ENCODE measurements around the gene SLF2. TPM values are rescaled to one million over a fixed set of nuclear protein-coding genes. Genes with fewer than 3 reads are reported as not detected.

Gene SLF2
- total and polyA plus RNA-seq, 2 of the 13 experiments (the other 11 are each of a cell fraction or from before 2014, with no cell fraction given): 12.2 to 48.1 TPM

GRCh38 chr10:100998991-100999741 lies 86.4 kb downstream of the SLF2 start:
- TSS peak; percentile 91 for BruUV-seq (replicated peaks)
- in situ Hi-C loops (cut with HindIII; ENCODE audit: extremely low pct_ligation_motif_present, low pct_unique_long_range_greater_than_20kb) (no loop called here), intact Hi-C loops (cut with micrococcal nuclease; ENCODE audit: unreplicated experiment) (loop anchor here (1.0 kb wide), 1 partner anchor 13 kb away; no protein-coding TSS in a partner anchor)
- FAIRE-seq: no peak
- WGBS (ENCODE audit: low lambda C conversion rate): 0% methylated on average over 8 of the region's 83 CpGs
- peaks cover 32% of the 10 kb centered on the region for H3K4me1 ChIP-seq (ENCODE audit: insufficient read depth, low read length)
- H3K9me3 ChIP-seq (ENCODE audit: low read length): no peaks in the 10 kb centered on the region
- no peaks in the 10 kb centered on the region; a peak in 1 of 5 replicates for H3K27me3 ChIP-seq (ENCODE audit: control insufficient read depth in 1 of 2, insufficient read depth in 2 of 2, low read length in 2 of 2)
- peaks cover 32% of the 10 kb centered on the region for H3K79me2 ChIP-seq (ENCODE audit: insufficient read depth, low read length)
- peak; percentile 35 for ATAC-seq
- H3K36me3 ChIP-seq (replicated peaks in 1 of 2; ENCODE audit: control insufficient read depth in 1 of 2, insufficient read depth in 2 of 2, low read length in 2 of 2): peaks cover 8 to 20% of the 10 kb centered on the region in 2 experiments; a peak in 4 of 5 replicates
- peak overlapping the region; percentile 98 for H3K4me2 ChIP-seq (ENCODE audit: low read depth, low read length)
- H4K20me1 ChIP-seq (ENCODE audit: insufficient read depth, low read length): no peaks in the 10 kb centered on the region; the same call in 1 of the 2 replicates
- DNase-seq (ENCODE audit: low spot score): peak; percentile 45
- peak overlapping the region; percentile 89 for H3K27ac ChIP-seq (ENCODE audit: extremely low read length, insufficient read depth, low read length)
- H2AFZ ChIP-seq (ENCODE audit: low read length): no peak overlapping the region
- ChIA-PET CTCF (ENCODE audit: low intra/inter-chr PET ratio, low total read pairs) (interaction anchor here (8.5 kb wide), 1 partner anchor 13 kb away, joined by 240 read pairs; no protein-coding TSS in a partner anchor), POLR2A (interaction anchor here (0.7 to 23.0 kb wide), 7 partner anchors 10 to 123 kb away, joined by 3 to 277 read pairs (median 54); partner anchors contain the start of genes KAZALD1, MRPL43, PDZD7 and SEMA4G)
- H3K4me3 ChIP-seq (replicated peaks in 1 of 3; ENCODE audit: insufficient read depth in 1 of 3, low read depth in 2 of 3, low read length in 3 of 3): peak overlapping the region; percentile 71 to 99 (median 91)
- H3K9ac ChIP-seq (ENCODE audit: insufficient read depth, low read depth, low read length): peak overlapping the region; percentile 95
- TF ChIP-seq ZNF776 (CRISPR knock-in tag; IDR thresholded peaks at IDR 0.05) (peak; percentile 23; the same call in 1 of the 2 replicates), ZNF543 (CRISPR knock-in tag; IDR thresholded peaks at IDR 0.05) (peak; percentile 52; the same call in 1 of the 2 replicates), KMT2A (CRISPR knock-in tag; IDR thresholded peaks at IDR 0.05) (peak; percentile 40; the same call in 1 of the 2 replicates), ZNF558 (CRISPR knock-in tag; IDR thresholded peaks at IDR 0.05; ENCODE audit: borderline replicate concordance) (no peak), TFAP4 (IDR thresholded peaks at IDR 0.05; ENCODE audit: borderline replicate concordance, low read depth) (0 out of 2 replicates have a peak, but pooled peaks have one; percentile 14), RFX3 (CRISPR knock-in tag; IDR thresholded peaks at IDR 0.05) (no peak), MAF1 (CRISPR knock-in tag; IDR thresholded peaks at IDR 0.05; ENCODE audit: borderline replicate concordance) (no peak), ARID2 (CRISPR knock-in tag; IDR thresholded peaks at IDR 0.05; ENCODE audit: borderline replicate concordance) (no peak), TP53 (CRISPR knock-in tag; conservative IDR thresholded peaks at IDR 0.05) (no peak), ZNF317 (CRISPR knock-in tag; IDR thresholded peaks at IDR 0.05) (peak; percentile 53; the same call in 1 of the 2 replicates), GFI1 (CRISPR knock-in tag; IDR thresholded peaks at IDR 0.05; ENCODE audit: borderline replicate concordance) (peak; percentile 65; the same call in 1 of the 2 replicates), MYNN (CRISPR knock-in tag; IDR thresholded peaks at IDR 0.05; ENCODE audit: low read depth) (peak; percentile 71; the same call in 1 of the 2 replicates), ZNF609 (CRISPR knock-in tag; IDR thresholded peaks at IDR 0.05; ENCODE audit: borderline replicate concordance) (peak; percentile 54)
- TF ChIP-seq, protein P1, sequence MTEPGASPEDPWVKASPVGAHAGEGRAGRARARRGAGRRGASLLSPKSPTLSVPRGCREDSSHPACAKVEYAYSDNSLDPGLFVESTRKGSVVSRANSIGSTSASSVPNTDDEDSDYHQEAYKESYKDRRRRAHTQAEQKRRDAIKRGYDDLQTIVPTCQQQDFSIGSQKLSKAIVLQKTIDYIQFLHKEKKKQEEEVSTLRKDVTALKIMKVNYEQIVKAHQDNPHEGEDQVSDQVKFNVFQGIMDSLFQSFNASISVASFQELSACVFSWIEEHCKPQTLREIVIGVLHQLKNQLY (CRISPR knock-in tag; IDR thresholded peaks at IDR 0.05): no peak; the same call in 1 of the 2 replicates

All from HepG2 (cell line).